ENCODE data around the gene ARHGEF28. TPM values are rescaled to one million over a fixed set of nuclear protein-coding genes. Genes with fewer than 3 reads are reported as not detected.

Gene ARHGEF28
- polyA plus RNA-seq, 3 donors = not detected

GRCh38 chr5:73946278-73946677 lies 320.3 kb downstream of the ARHGEF28 start:
- H3K4me1 ChIP-seq (ENCODE audit: control insufficient read depth in 1 of 2, insufficient read depth in 2 of 2, low read length in 2 of 2) = no peaks in the 10 kb centered on the region
- intact Hi-C loops (cut with micrococcal nuclease) = no loop called here
- H3K9me3 ChIP-seq (replicated peaks in 1 of 2; ENCODE audit: control insufficient read depth in 1 of 2, insufficient read depth in 1 of 2, low read length in 2 of 2) = no peaks in the 10 kb centered on the region
- no peak overlapping the region for H3K27ac ChIP-seq (ENCODE audit: low read depth in 1 of 2, low read length in 2 of 2)
- no peaks in the 10 kb centered on the region for H4K20me1 ChIP-seq (ENCODE audit: insufficient read depth, low read length)
- no peak overlapping the region for H3K4me2 ChIP-seq (replicated peaks; ENCODE audit: extremely low read depth, low read length, poor library complexity, severe bottlenecking)
- H3K79me2 ChIP-seq (ENCODE audit: insufficient read depth, low read length) = no peaks in the 10 kb centered on the region
- H3K9ac ChIP-seq (ENCODE audit: insufficient read depth, low read length, poor library complexity, severe bottlenecking) = no peak overlapping the region
- TF ChIP-seq, protein P1, sequence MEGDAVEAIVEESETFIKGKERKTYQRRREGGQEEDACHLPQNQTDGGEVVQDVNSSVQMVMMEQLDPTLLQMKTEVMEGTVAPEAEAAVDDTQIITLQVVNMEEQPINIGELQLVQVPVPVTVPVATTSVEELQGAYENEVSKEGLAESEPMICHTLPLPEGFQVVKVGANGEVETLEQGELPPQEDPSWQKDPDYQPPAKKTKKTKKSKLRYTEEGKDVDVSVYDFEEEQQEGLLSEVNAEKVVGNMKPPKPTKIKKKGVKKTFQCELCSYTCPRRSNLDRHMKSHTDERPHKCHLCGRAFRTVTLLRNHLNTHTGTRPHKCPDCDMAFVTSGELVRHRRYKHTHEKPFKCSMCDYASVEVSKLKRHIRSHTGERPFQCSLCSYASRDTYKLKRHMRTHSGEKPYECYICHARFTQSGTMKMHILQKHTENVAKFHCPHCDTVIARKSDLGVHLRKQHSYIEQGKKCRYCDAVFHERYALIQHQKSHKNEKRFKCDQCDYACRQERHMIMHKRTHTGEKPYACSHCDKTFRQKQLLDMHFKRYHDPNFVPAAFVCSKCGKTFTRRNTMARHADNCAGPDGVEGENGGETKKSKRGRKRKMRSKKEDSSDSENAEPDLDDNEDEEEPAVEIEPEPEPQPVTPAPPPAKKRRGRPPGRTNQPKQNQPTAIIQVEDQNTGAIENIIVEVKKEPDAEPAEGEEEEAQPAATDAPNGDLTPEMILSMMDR (IDR thresholded peaks at IDR 0.05) = no peak
- H3K27me3 ChIP-seq (ENCODE audit: control insufficient read depth in 2 of 2, insufficient read depth in 2 of 2, low read length in 2 of 2) = peaks cover 2% of the 10 kb centered on the region in 2 donors
- H3K36me3 Mint-ChIP-seq = no peaks in the 10 kb centered on the region
- DNase-seq = no peak
- WGBS (ENCODE audit: insufficient coverage) = 40% methylated on average over 2 of the region's 5 CpGs
- no peaks in the 10 kb centered on the region for H3K36me3 ChIP-seq (replicated peaks in 1 of 2; ENCODE audit: control insufficient read depth in 1 of 2, insufficient read depth in 2 of 2, low read length in 2 of 2)
- no peak overlapping the region for H3K4me3 Mint-ChIP-seq
- no peak overlapping the region for H3K4me3 ChIP-seq (replicated peaks in 1 of 3; ENCODE audit: low read depth in 2 of 3, low read length in 3 of 3)
- peaks cover 0 to 12% (median 3%) of the 10 kb centered on the region in 7 donors for H3K9me3 Mint-ChIP-seq
- no peak overlapping the region for H2AFZ ChIP-seq (ENCODE audit: insufficient read depth, low read depth, low read length, poor library complexity, severe bottlenecking)
- no peaks in the 10 kb centered on the region for H3K4me1 Mint-ChIP-seq
- H3K27me3 Mint-ChIP-seq (ENCODE audit: low read depth in 3 of 3) = peaks cover 1 to 4% (median 2%) of the 10 kb centered on the region in 3 donors
- no peak overlapping the region for H3K27ac Mint-ChIP-seq

- no peaks in the 10 kb centered on the region for H3K9me3 ChIP-seq (replicated peaks in 1 of 2; ENCODE audit: control insufficient read depth in 1 of 2, insufficient read depth in 1 of 2, low read length in 2 of 2)
- H3K36me3 ChIP-seq (replicated peaks in 1 of 2; ENCODE audit: control insufficient read depth in 1 of 2, insufficient read depth in 2 of 2, low read length in 2 of 2) = no peaks in the 10 kb centered on the region
- H3K27me3 ChIP-seq (ENCODE audit: control insufficient read depth in 2 of 2, insufficient read depth in 2 of 2, low read length in 2 of 2) = peaks cover 2% of the 10 kb centered on the region in 2 donors
- no peak overlapping the region for H3K4me3 Mint-ChIP-seq
- no peak overlapping the region for H3K27ac ChIP-seq (ENCODE audit: low read depth in 1 of 2, low read length in 2 of 2)
- H3K36me3 Mint-ChIP-seq = no peaks in the 10 kb centered on the region
- WGBS (ENCODE audit: insufficient coverage) = 93% methylated on average over 3 of the region's 5 CpGs
- H3K4me1 ChIP-seq (ENCODE audit: control insufficient read depth in 1 of 2, insufficient read depth in 2 of 2, low read length in 2 of 2) = no peaks in the 10 kb centered on the region
- H3K79me2 ChIP-seq (ENCODE audit: insufficient read depth, low read length) = no peaks in the 10 kb centered on the region
- no peak overlapping the region for H3K27ac Mint-ChIP-seq
- peaks cover 1 to 4% (median 2%) of the 10 kb centered on the region in 3 donors for H3K27me3 Mint-ChIP-seq (ENCODE audit: low read depth in 3 of 3)
- TF ChIP-seq, protein P1 (IDR thresholded peaks at IDR 0.05) = no peak
- no peak overlapping the region for H3K4me2 ChIP-seq (replicated peaks; ENCODE audit: extremely low read depth, low read length, poor library complexity, severe bottlenecking)
- H3K4me1 Mint-ChIP-seq = no peaks in the 10 kb centered on the region
- no peak overlapping the region for H3K4me3 ChIP-seq (replicated peaks in 1 of 3; ENCODE audit: low read depth in 2 of 3, low read length in 3 of 3)
- no peaks in the 10 kb centered on the region for H4K20me1 ChIP-seq (ENCODE audit: insufficient read depth, low read length)
- H3K9me3 Mint-ChIP-seq = peaks cover 2 to 14% (median 4%) of the 10 kb centered on the region in 7 donors
- no peak overlapping the region for H3K9ac ChIP-seq (ENCODE audit: insufficient read depth, low read length, poor library complexity, severe bottlenecking)
- no peak overlapping the region for H2AFZ ChIP-seq (ENCODE audit: insufficient read depth, low read depth, low read length, poor library complexity, severe bottlenecking)
- DNase-seq = no peak
- intact Hi-C loops (cut with micrococcal nuclease) = no loop called here
Measured at GRCh38 chr5:73946919-73947602, 321.1 kb downstream of the ARHGEF28 start.

All from CD14-positive monocyte (primary cell).